ENCODE results near the gene PLCB2.
A peak's percentile ranks its signal among the peaks of the same experiment; 100 is the strongest.

The PLCB2 gene

GRCh38 chr15:40282869-40283614 lies 24.7 kb downstream of the PLCB2 start, which contains the start of gene ANKRD63:
Gene ANKRD63, minus strand, starts transcription at chr15:40283064. Its CDS starts 478 bp downstream, at chr15:40282586.
- DNase-seq: no peak

GRCh38 chr15:40282147-40282868 lies 25.4 kb downstream of the PLCB2 start:
- DNase-seq: peak; percentile 48

- no peak for DNase-seq
Observed at GRCh38 chr15:40281801-40282146, 26.0 kb downstream of the PLCB2 start.

GRCh38 chr15:40281057-40281800 lies 26.5 kb downstream of the PLCB2 start:
- no peak for DNase-seq

GRCh38 chr15:40280260-40281056 lies 27.3 kb downstream of the PLCB2 start:
- DNase-seq: no peak

- peak; percentile 8 for DNase-seq
Observed at GRCh38 chr15:40279437-40280141, 28.1 kb downstream of the PLCB2 start.

- DNase-seq: no peak
Observed at GRCh38 chr15:40278026-40278425, 29.7 kb downstream of the PLCB2 start.

- DNase-seq: no peak
Observed at GRCh38 chr15:40277471-40277870, 30.3 kb downstream of the PLCB2 start.

- no peak for DNase-seq
Observed at GRCh38 chr15:40276927-40277326, 30.8 kb downstream of the PLCB2 start.

GRCh38 chr15:40275954-40276353 lies 31.8 kb downstream of the PLCB2 start:
- no peak for DNase-seq

- DNase-seq: no peak
Observed at GRCh38 chr15:40275523-40275922, 32.2 kb downstream of the PLCB2 start.

- DNase-seq: peak; percentile 76
Observed at GRCh38 chr15:40274350-40275274, 33.1 kb downstream of the PLCB2 start.

GRCh38 chr15:40273428-40273827 lies 34.3 kb downstream of the PLCB2 start:
- DNase-seq: no peak

- no peak for DNase-seq
Observed at GRCh38 chr15:40272485-40273056, 35.2 kb downstream of the PLCB2 start.

GRCh38 chr15:40271685-40272484 lies 35.9 kb downstream of the PLCB2 start:
- DNase-seq: no peak

GRCh38 chr15:40270246-40270995 lies 37.3 kb downstream of the PLCB2 start:
- DNase-seq: no peak

GRCh38 chr15:40269604-40270003 lies 38.1 kb downstream of the PLCB2 start:
- no peak for DNase-seq

GRCh38 chr15:40267670-40268069 lies 40.1 kb downstream of the PLCB2 start:
- no peak for DNase-seq

GRCh38 chr15:40266828-40267304 lies 40.9 kb downstream of the PLCB2 start:
- DNase-seq: no peak
